Medulla oblongata (tissue), 1 donor: ENCODE data around the gene ST7L.
A peak's percentile ranks its signal among the peaks of the same experiment; 100 is the strongest.
"Not testable (repeated sequence)": the region's sequence is repeated elsewhere in the genome, so short reads cannot be mapped to it uniquely, and the experiment has no call there.

Experiments
- DNase-seq: peaks from one replicate; pipeline ENCODE4 v3.0.0-alpha.2; 2015; ENCODE audit errors: extremely low spot score

ST7L gene, protein sequence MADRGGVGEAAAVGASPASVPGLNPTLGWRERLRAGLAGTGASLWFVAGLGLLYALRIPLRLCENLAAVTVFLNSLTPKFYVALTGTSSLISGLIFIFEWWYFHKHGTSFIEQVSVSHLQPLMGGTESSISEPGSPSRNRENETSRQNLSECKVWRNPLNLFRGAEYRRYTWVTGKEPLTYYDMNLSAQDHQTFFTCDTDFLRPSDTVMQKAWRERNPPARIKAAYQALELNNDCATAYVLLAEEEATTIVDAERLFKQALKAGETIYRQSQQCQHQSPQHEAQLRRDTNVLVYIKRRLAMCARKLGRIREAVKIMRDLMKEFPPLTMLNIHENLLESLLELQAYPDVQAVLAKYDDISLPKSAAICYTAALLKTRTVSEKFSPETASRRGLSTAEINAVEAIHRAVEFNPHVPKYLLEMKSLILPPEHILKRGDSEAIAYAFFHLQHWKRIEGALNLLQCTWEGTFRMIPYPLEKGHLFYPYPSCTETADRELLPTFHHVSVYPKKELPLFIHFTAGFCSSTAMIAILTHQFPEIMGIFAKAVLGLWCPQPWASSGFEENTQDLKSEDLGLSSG

GRCh38 chr1:112618721-112619517 is at the start of gene ST7L:
Gene ST7L (minus strand): TSS chr1:112619141. CDS start chr1:112619113, 28 bp downstream.
- DNase-seq, result peak; percentile 86

DNA sequence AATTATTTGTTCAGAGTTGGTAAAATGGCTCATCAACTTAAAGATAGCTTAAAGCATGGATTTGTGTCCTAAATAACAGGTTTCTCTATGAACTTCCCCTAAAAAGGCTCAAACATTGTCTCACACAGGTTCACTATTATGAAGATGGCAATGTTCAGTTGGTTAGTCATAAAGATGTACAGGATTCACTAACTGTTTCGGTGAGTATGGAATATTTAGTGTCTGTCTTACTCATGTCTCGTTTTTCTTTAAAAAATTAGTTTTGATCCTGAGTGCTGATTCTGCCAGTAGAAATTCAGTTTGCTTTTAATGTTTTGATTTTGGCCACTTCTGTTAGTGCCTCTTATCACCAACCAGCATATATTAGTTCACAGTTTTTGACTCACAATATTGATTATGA is 48.0 kb upstream of the ST7L start:
- DNase-seq, result no peak

GRCh38 chr1:112665857-112666256 is 46.9 kb upstream of the ST7L start:
- DNase-seq, result no peak

GRCh38 chr1:112651205-112651604 is 32.3 kb upstream of the ST7L start:
- DNase-seq, result no peak

DNA sequence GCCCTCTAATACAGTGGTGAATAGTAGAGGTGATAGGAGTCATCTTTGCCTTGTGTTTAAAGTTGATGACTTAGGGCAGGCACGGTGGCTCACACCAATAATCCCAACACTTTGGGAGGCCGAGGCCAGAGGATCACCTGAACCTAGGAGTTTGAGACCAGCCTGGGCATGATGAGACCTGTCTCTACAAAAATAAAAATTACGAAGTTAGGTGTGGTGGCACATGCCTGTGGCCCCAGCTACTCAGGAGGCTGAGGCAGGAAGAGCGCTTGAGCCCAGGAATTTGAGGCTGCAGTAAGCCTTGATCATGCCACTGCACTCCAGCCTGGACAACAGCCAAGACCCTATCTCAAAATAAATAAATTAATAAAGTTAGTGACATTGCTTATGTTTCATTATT is 27.3 kb upstream of the ST7L start:
- no peak for DNase-seq

GRCh38 chr1:112643080-112643479 is 24.1 kb upstream of the ST7L start:
- DNase-seq, result no peak

DNA sequence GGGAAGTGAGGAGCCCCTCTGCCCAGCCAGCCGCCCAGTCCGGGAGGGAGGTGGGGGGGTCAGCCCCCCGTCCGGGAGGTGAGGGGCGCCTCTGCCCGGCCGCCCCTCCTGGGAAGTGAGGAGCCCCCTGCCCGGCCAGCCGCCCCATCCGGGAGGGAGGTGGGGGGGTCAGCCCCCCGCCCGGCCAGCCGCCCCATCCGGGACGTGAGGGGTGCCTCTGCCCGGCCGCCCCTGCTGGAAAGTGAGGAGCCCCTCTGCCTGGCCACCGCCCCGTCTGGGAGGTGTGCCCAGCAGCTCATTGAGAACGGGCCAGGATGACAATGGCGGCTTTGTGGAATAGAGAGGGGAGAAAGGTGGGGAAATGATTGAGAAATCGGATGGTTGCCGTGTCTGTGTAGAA is 21.5 kb upstream of the ST7L start:
- not testable (repeated sequence) for DNase-seq

GRCh38 chr1:112638110-112638428 is 19.1 kb upstream of the ST7L start:
- no peak for DNase-seq

- DNase-seq, result peak; percentile 63
Measured at GRCh38 chr1:112637254-112638109, 18.5 kb upstream of the ST7L start.

DNA sequence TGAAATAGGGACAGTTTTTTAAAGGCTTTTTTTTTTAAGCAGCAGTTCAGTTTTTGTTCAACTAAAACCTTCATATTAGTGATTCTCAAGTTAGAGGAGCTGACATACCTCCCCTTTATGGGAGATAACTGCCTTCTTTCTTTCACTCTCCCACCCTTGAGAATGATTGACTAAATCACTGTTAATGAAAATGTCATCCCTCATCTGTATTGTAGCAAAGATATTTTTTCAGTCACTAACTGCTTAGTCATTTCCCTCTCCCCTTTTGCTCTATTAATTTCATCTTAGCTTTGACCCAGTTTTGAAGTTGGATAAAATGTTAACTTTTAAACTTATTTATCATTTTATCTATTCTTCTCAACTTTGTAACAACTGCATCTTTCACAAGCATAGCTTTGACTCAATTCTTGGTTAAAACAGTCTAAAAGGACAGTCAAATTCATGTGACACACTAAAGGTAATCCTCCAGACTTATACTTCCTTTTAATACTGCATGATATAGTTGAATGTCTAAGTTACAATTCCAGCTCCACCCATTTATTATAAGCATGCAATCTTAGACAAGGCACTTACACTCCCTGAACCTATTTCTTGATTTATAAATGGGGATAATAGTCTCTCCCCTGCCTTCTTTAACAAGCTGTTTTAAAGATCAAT is 17.8 kb upstream of the ST7L start:
- no peak for DNase-seq

GRCh38 chr1:112636056-112636455 is 17.1 kb upstream of the ST7L start:
- no peak for DNase-seq

- DNase-seq, result no peak
Measured at GRCh38 chr1:112634367-112634766, 15.4 kb upstream of the ST7L start.

- no peak for DNase-seq
Measured at GRCh38 chr1:112633628-112634027, 14.7 kb upstream of the ST7L start.

DNA sequence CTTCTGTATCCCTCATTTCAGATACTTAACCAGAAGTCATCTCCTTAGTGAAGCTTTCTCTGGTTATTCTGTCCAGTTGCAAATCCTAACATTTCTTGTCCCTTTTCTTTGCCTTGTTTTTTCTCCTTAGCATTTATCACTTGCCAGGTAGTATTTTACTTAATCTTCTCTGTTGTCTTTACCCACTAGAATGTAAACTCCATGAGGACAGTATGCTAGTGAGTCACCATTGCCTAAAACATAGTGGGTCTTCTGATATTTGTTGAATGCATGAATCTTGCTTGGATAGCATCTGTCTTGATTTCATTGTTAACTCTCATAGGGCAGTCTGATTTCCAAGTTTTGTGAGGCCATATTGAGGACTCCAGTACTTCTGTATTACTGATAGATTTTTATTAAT is 10.3 kb upstream of the ST7L start:
- no peak for DNase-seq

DNA sequence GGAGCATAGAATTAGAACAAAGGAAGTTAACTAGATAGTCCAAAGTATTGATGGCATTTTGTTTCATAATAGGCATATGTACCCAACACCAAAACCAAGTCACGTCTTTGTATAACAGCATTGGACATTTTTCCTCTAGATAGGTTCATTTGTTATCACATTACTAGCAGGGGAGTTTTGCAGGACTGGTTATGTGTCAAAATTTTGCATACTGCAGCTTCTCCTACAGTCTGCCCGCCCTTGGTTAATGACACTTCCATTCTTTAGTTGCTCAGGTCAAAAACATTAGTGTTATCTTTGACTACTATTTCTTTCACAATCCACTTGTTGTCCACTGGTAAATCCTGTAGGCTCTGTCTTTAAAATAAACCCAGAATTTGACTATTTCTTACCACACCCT is 9.6 kb upstream of the ST7L start:
- DNase-seq, result no peak

GRCh38 chr1:112626887-112627286 is 7.9 kb upstream of the ST7L start:
- no peak for DNase-seq

GRCh38 chr1:112626193-112626592 is 7.3 kb upstream of the ST7L start:
- no peak for DNase-seq

GRCh38 chr1:112625696-112626095 is 6.8 kb upstream of the ST7L start:
- DNase-seq, result no peak

- DNase-seq, result not testable (repeated sequence)
Measured at GRCh38 chr1:112624493-112624892, 5.6 kb upstream of the ST7L start.

DNA sequence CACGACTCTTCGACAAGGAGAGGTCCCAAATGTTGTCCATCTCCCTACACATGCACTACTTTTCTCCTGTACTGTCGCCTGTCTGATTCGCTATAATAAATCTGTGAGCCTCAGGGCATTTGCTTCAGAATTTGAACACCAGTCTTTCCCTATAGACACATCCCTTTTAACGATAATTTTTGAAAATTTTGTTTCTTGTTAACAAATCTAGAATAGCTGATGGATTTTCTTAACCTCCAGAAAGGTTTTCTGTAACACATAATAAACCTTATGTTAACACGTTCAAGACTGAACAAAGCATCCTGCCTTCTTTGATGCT is 1.4 kb upstream of the ST7L start:
- DNase-seq, result no peak

DNA sequence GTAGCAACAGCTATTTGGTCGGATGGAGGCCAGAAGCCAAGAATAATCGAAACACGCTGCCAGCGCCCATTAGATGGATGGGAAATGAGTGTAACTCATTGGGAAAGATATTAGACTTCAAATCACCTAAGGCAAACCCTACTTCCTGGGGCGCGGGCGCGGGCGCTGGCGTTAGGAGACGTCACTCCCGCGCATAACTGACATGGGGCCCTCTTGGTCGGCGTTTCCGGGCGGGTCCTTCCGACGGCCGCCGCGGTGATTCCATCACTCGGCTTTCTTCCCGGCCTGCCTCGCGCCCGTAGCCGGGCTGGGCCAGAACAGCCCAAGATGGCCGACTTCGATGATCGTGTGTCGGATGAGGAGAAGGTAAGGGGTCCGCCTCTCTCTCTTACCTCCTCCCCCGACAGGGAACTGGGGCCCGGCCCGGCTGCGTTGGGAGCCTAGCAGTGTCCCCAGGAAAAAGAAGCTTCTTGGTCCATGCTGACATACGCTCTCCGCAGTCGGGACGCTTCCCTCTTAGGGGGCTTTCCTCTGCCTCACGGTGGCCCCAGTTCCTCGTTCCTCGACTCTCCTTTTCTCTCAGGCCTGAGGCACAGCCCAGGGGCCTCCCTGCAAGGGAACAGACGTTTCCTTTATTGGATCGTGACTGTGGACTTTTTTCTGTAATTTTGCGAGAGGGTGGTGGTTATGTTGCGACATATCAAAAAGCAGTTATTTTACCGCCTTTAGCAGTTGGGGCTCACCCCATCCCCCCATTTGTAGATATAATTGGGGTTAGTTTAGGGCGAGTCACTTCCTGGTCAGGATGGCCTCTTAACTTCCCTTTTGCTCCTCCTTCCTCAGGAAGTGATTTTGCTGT is 806 bp upstream of the ST7L start, which contains the start of gene CAPZA1:
TSS of gene CAPZA1 (plus strand) at position 315 of the 859 bp plus-strand sequence. CDS start at position 328, 13 bp downstream.
- DNase-seq, result peak; percentile 94
